GM21576 (cell line): ENCODE measurements around the gene MRPL51.
"Not testable (repeated sequence)": the region's sequence is repeated elsewhere in the genome, so short reads cannot be mapped to it uniquely, and the experiment has no call there.

Experiments
- ATAC-seq: cut with Tn5 transposase; IDR thresholded peaks from one replicate; pipeline ENCODE4 v1.9.1; 2021; ENCODE audit warnings: mild to moderate bottlenecking, moderate library complexity; ENCODE audit not compliant: unreplicated experiment

The MRPL51 gene

GRCh38 chr12:6489449-6489848 lies 3.6 kb downstream of the MRPL51 start:
- ATAC-seq = no peak

- ATAC-seq = no peak
Observed at GRCh38 chr12:6488240-6488639, 4.8 kb downstream of the MRPL51 start.

GRCh38 chr12:6478416-6478815 lies 14.6 kb downstream of the MRPL51 start:
- no peak for ATAC-seq

- not testable (repeated sequence) for ATAC-seq
Observed at GRCh38 chr12:6477601-6478377, 15.3 kb downstream of the MRPL51 start.

- ATAC-seq = no peak
Observed at GRCh38 chr12:6476489-6476888, 16.6 kb downstream of the MRPL51 start.

- not testable (repeated sequence) for ATAC-seq
Observed at GRCh38 chr12:6475233-6475975, 17.7 kb downstream of the MRPL51 start.

- ATAC-seq = no peak
Observed at GRCh38 chr12:6472491-6472890, 20.6 kb downstream of the MRPL51 start.

GRCh38 chr12:6471989-6472360 lies 21.1 kb downstream of the MRPL51 start:
- no peak for ATAC-seq

GRCh38 chr12:6470375-6471163 lies 22.5 kb downstream of the MRPL51 start, which contains the start of gene VAMP1:
Gene VAMP1 (minus strand): TSS chr12:6470677. CDS start chr12:6470531, 146 bp downstream.
- peak; percentile 86 for ATAC-seq

- no peak for ATAC-seq
Observed at GRCh38 chr12:6469609-6470374, 23.3 kb downstream of the MRPL51 start.

- no peak for ATAC-seq
Observed at GRCh38 chr12:6469092-6469491, 24.0 kb downstream of the MRPL51 start.

GRCh38 chr12:6468283-6468575 lies 24.8 kb downstream of the MRPL51 start:
- no peak for ATAC-seq

GRCh38 chr12:6467571-6468282 lies 25.3 kb downstream of the MRPL51 start:
- not testable (repeated sequence) for ATAC-seq

GRCh38 chr12:6466751-6467150 lies 26.3 kb downstream of the MRPL51 start:
- ATAC-seq = not testable (repeated sequence)

GRCh38 chr12:6466184-6466573 lies 26.9 kb downstream of the MRPL51 start:
- ATAC-seq = no peak

- no peak for ATAC-seq
Observed at GRCh38 chr12:6465467-6466183, 27.4 kb downstream of the MRPL51 start.

- ATAC-seq = no peak
Observed at GRCh38 chr12:6464531-6464930, 28.5 kb downstream of the MRPL51 start.

GRCh38 chr12:6463858-6464257 lies 29.2 kb downstream of the MRPL51 start:
- ATAC-seq = no peak

GRCh38 chr12:6463216-6463615 lies 29.8 kb downstream of the MRPL51 start:
- ATAC-seq = no peak
